OCI-LY3 (cell line): ENCODE results near the gene EMC10.

Experiments
- H2AFZ ChIP-seq: fragments of 200-600, 300-600 bp; shearing (Covaris generic); 2 replicates; pipeline ENCODE4 v1.6.0; 2014; ENCODE audit warnings: antibody characterized with exemption, low read depth, low read length
- H3K27ac ChIP-seq: fragments of 200-600, 300-600 bp; sonication (generic); 2 replicates; pipeline ENCODE4 v1.5.1; 2014; ENCODE audit warnings: mild to moderate bottlenecking, low read length, moderate library complexity, mixed read lengths
- H3K27me3 ChIP-seq: fragments of 200-600, 300-600 bp; sonication (generic); 2 replicates; pipeline ENCODE4 v1.6.1; 2014; ENCODE audit warnings: low read depth, low read length, mixed read lengths
- H3K36me3 ChIP-seq: fragments of 200-600, 300-600 bp; sonication (generic); replicated peaks from 2 replicates; pipeline ENCODE3; 2014; ENCODE audit warnings: low read depth, low read length, mixed read lengths
- H3K4me1 ChIP-seq: fragments of 300-600, 200-600 bp; sonication (generic); 2 replicates; pipeline ENCODE4 v1.6.1; 2014; ENCODE audit warnings: low read length, mixed read lengths
- H3K4me2 ChIP-seq: fragments of 200-600, 300-600 bp; sonication (generic); 2 replicates; pipeline ENCODE4 v1.6.1; 2014; ENCODE audit warnings: low read length, mixed read lengths
- H3K4me3 ChIP-seq: fragments of 300-600, 200-600 bp; sonication (generic); 2 replicates; pipeline ENCODE4 v1.5.1; 2014; ENCODE audit warnings: antibody characterized with exemption, mild to moderate bottlenecking, low read length, moderate library complexity
- H3K79me2 ChIP-seq: fragments of 300-600, 200-600 bp; shearing (Covaris generic); 2 replicates; pipeline ENCODE4 v1.6.1; 2014; ENCODE audit warnings: mild to moderate bottlenecking, low read length, mixed read lengths
- H3K9ac ChIP-seq: fragments of 300-600, 200-600 bp; shearing (Covaris generic); 2 replicates; pipeline ENCODE4 v1.6.0; 2014; ENCODE audit warnings: mild to moderate bottlenecking, low read length, moderate library complexity
- H3K9me3 ChIP-seq: fragments of 200-600, 300-600 bp; shearing (Covaris generic); 2 replicates; pipeline ENCODE4 v1.6.1; 2014; ENCODE audit warnings: low read length, mixed read lengths; ENCODE audit not compliant: insufficient read depth
- H4K20me1 ChIP-seq: fragments of 200-600, 300-600 bp; sonication (generic); 2 replicates; pipeline ENCODE4 v1.6.1; 2016; ENCODE audit warnings: low read length, mixed read lengths; ENCODE audit not compliant: insufficient read depth
- CTCF ChIP-seq: fragments of 200-600, 300-600 bp; sonication (generic); IDR thresholded peaks from 2 replicates; pipeline ENCODE4 v1.5.1; 2014; ENCODE audit warnings: antibody characterized with exemption, low read length, low read depth
- EZH2phosphoT487 ChIP-seq: fragments of 200-600 bp; shearing (Covaris generic); IDR thresholded peaks from 2 replicates; pipeline ENCODE4 v1.6.1; 2018; ENCODE audit warnings: antibody characterized with exemption, mixed run types, low read depth

EMC10 gene

GRCh38 chr19:50479761-50480251 lies 3.5 kb downstream of the EMC10 start:
- H3K36me3 ChIP-seq: peaks cover 36% of the 10 kb centered on the region
- peaks cover 18% of the 10 kb centered on the region for H3K4me1 ChIP-seq
- no peak for TF ChIP-seq CTCF
- no peak for TF ChIP-seq EZH2phosphoT487
- no peak overlapping the region for H2AFZ ChIP-seq
- H3K4me3 ChIP-seq: no peak overlapping the region
- H3K9me3 ChIP-seq: no peaks in the 10 kb centered on the region
- peaks cover 38% of the 10 kb centered on the region for H3K79me2 ChIP-seq
- peaks cover 15% of the 10 kb centered on the region for H4K20me1 ChIP-seq
- no peak overlapping the region for H3K27ac ChIP-seq
- H3K9ac ChIP-seq: no peak overlapping the region
- no peaks in the 10 kb centered on the region for H3K27me3 ChIP-seq
- no peak overlapping the region for H3K4me2 ChIP-seq

- no peak overlapping the region for H3K4me3 ChIP-seq
- no peak for TF ChIP-seq EZH2phosphoT487
- no peak for TF ChIP-seq CTCF
Measured at GRCh38 chr19:50480281-50481111, 4.2 kb downstream of the EMC10 start.

GRCh38 chr19:50481351-50482149 lies 5.2 kb downstream of the EMC10 start:
- Histone ChIP-seq H3K36me3 (peaks cover 52% of the 10 kb centered on the region), H3K9me3 (no peaks in the 10 kb centered on the region), H2AFZ (no peak overlapping the region), H4K20me1 (peaks cover 15% of the 10 kb centered on the region), H3K4me3 (no peak overlapping the region), H3K27ac (no peak overlapping the region), H3K4me1 (peaks cover 15% of the 10 kb centered on the region), H3K4me2 (no peak overlapping the region), H3K9ac (no peak overlapping the region), H3K27me3 (no peaks in the 10 kb centered on the region), H3K79me2 (peaks cover 36% of the 10 kb centered on the region)
- TF ChIP-seq CTCF (no peak), EZH2phosphoT487 (no peak)

More at GRCh38 chr19:50480281-50481111, 4.2 kb downstream of the EMC10 start:
- H3K27me3 ChIP-seq: no peaks in the 10 kb centered on the region
- H3K27ac ChIP-seq: no peak overlapping the region
- H3K4me1 ChIP-seq: peaks cover 18% of the 10 kb centered on the region
- no peaks in the 10 kb centered on the region for H3K9me3 ChIP-seq
- H3K79me2 ChIP-seq: peaks cover 38% of the 10 kb centered on the region
- no peak overlapping the region for H3K9ac ChIP-seq
- H3K4me2 ChIP-seq: no peak overlapping the region
- H3K36me3 ChIP-seq: peaks cover 43% of the 10 kb centered on the region
- H4K20me1 ChIP-seq: peaks cover 15% of the 10 kb centered on the region
- no peak overlapping the region for H2AFZ ChIP-seq
